A549 treated with AZD9567 at 1 μM for 4 hours (cell line): ENCODE measurements around the gene ZNF444. TPM values are rescaled to one million over a fixed set of nuclear protein-coding genes. Genes with fewer than 3 reads are reported as not detected.

Source experiments
- total RNA-seq: library from RNA; stranded (reverse); fragments of 200-300 nt; extraction: Qiagen RNA extraction; gene quantifications from 5 replicates; pipeline ENCODE4 v1.2.3, GENCODE V29; 2022; ENCODE audit not compliant: insufficient read depth

Gene ZNF444
- 7.7 to 24.6 TPM (median 24.0 TPM) in 5 replicates for total RNA-seq

DNA sequence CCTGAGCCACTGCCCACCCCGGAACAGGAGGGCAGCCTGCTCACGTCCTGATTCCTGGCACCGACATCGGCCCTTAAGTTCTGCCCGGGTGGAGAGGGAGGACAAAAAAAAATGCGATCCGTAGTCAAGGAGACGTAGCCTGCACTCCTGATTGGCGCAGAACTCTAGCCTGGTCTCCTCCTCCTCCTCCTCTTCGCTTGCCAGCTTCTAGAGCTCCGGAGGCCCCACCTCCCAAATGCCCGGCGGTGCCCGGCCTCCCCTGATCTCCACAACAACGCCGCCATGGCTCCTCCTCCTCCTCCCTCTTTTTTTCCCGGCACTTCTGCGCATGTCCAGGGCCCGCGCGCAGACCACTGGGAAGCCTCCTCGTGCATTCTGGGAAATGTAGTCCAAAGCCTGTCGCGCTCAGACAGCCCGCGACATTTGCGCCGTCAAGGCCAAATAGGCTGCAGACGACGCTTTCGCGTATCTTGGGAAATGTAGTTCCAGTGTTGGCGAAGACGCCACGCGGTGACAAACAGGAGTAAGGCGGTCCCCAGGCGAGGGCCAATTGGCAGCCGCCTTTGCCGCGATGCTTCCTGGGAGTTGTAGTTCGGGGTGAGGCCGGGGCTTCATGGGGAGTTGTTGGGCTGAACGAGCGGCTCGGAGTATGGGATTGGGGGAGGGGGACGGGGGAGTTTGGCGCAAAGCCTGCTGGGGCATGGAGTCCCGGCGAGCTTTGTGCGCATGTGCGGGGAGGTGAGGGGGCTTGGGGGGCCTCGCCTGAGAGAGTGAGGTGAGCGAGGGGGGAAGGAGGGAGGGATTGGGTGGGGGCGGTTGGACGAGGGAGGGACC is at the start of gene ZNF444:
Gene ZNF444, plus strand, starts transcription at position 705 of the 834 bp plus-strand sequence. CDS start 5,625 bp downstream, outside the sequence.

DNA sequence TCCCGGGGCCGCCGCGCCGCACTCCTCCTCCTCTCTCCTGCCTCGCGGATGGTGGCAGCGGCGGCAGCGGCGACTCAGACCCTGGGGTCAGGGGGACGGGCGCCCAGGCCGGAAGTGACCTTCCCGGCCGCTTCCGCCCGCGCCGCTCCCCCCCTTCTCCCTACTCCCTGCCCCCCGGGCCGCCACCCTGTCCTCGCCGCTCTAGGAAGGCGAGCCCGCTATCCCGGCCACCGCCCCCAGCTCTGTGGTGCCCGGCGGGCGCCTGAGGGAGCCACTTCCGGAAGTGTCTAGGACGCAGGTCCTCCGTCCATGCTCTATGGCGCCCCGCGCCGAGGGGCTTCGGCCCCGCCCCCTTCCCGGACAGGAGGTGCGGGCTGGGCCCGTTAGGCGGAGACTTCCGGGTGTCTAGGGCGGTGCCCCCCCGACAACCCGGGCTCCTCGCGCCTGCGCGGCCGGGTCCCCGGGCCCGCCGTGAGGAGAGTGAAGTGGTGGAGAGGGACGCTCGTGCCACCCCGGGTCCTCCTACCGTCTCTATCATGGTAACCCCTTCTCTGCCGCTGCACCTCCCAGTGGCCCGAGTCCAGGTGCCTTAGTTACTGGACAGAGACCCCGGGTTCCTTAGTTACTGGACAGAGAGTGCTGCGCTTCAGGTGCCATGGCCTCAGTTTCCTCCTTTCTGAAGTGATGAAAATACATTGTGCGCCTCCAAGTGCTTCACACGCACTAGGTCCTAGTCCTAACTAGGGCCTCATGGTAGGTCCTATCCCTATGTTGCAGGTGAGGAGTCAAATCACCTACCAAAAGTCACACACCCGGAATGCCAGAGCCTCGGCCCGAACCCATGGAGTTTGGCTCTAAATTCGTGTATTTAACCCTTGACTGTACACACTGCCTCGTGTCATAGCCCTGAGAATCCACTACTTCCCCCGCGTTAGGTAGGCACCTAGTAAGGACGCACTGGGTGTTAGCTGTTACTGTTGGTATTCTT is 19.6 kb upstream of the ZNF444 start, which contains the start of gene ZNF787:
Gene ZNF787, minus strand, starts transcription at position 116 of the 988 bp plus-strand sequence. CDS start 18,078 bp downstream, outside the sequence.

DNA sequence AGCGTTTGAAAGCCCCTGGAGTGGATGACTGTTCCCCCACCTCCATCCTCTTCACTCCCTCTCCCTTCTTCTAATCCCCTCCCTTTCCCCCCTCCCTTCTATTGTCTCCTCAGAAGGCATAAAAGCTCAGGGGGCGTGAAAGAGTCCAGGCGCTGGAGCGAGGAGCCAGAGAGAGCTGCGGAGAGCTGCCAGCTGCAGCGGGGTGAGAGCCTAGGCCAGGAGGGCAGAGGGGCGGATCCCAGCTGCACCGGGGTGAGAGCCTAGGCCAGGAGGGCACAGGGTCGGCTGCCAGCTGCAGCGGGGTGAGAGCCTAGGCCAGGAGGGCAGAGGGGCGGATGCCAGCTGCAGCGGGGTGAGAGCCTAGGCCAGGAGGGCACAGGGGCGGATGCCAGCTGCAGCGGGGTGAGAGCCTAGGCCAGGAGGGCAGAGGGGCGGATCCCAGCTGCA is 34.8 kb downstream of the ZNF444 start, which contains the start of gene GALP:
Gene GALP, plus strand, starts transcription at position 148 of the 447 bp plus-strand sequence. CDS start 1,101 bp downstream, outside the sequence.

DNA sequence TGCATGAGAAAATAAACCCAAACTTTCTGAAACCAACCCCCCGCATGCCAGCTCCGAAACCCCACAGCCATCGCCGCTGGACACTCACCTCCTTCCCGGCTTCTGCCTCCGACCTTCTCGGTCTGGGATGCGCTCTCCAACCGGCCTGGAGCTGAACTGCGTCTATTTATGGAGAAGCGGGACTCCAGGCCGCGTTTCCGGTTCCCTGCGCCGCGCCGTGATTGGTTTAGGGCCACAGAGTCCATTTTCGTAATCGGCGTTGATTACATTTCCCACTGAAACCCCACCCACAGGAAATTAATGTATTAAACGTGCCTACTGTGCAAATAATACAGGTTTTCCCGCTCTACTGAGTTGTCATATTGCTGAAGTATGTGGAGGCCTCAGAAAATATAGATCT is 56.6 kb downstream of the ZNF444 start, which contains the start of gene ZSCAN5B:
Gene ZSCAN5B, minus strand, starts transcription at position 138 of the 400 bp plus-strand sequence. CDS start 4,731 bp downstream, outside the sequence.

DNA sequence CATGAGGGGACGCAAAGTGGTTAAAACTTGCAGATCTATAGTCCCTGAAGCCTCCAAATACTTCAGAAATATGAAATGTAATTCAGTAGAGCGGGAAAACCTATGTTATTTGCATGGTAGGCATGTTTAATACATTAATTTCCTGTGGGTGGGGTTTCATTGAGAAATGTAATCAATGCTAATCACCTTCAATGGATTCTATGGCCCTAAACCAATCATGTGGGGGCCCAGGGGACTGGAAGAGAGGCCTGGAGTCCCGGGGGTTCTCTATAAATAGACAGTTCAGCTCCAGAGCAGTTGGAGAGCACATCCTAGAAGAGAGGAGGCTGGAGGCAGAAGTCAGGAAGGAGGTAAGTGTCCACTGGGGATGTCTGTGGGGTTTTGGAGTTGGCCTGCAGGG is 60.9 kb downstream of the ZNF444 start, which contains the start of gene ZSCAN5C:
Gene ZSCAN5C, plus strand, starts transcription at position 301 of the 400 bp plus-strand sequence. CDS start 3,641 bp downstream, outside the sequence.

Other genes starting within 250 kb of the ZNF444 start
- not detected in 5 replicates for gene NLRP13, start 209.0 kb upstream of the ZNF444 start, total RNA-seq
- not detected in 5 replicates for gene NLRP8, start 193.5 kb upstream of the ZNF444 start, total RNA-seq
- 0.02 to 0.03 TPM (median 0.02 TPM) in 3 of 5 replicates, not detected in the others for gene NLRP5, start 154.5 kb upstream of the ZNF444 start, total RNA-seq
- gene ZNF787, start 20.0 kb upstream of the ZNF444 start, total RNA-seq, result 26.1 to 49.9 TPM (median 43.3 TPM) in 5 replicates
- gene GALP, start 34.7 kb downstream of the ZNF444 start, total RNA-seq, result not detected in 5 replicates
- 0.07 TPM in 2 of 5 replicates, not detected in the others for gene ZSCAN5B, start 56.5 kb downstream of the ZNF444 start, total RNA-seq
- 0.09 TPM in 1 of 5 replicates, not detected in the others for gene ZSCAN5C, start 61.0 kb downstream of the ZNF444 start, total RNA-seq
- gene EDDM13, start 131.5 kb downstream of the ZNF444 start, total RNA-seq, result not detected in 5 replicates
- gene ZSCAN5A, start 173.6 kb downstream of the ZNF444 start, total RNA-seq, result 8.6 to 17.8 TPM (median 9.7 TPM) in 5 replicates